ENCODE measurements around the gene DPP6.
"Not testable (repeated sequence)": the region's sequence is repeated elsewhere in the genome, so short reads cannot be mapped to it uniquely, and the experiment has no call there.

DPP6 gene

DNA sequence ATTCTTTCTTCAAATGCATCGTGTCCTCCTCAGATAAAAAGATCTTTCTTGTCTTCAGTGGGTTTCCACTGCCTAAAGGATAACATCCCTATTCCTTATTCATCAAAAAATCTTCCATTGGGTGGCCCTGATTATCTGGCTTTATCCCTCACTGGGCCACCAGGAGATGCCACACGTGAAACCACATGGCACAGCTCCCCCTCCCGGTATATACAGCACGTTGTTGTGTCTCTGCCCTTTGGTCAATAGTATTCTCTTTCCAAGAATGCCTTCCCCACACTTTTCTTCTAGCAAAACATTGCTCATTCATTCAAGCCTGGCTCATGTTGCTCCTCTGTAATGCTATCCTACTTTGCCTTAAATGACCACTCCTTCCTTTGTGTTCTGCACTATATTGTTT, 80.4 kb downstream of the DPP6 start:
- DNase-seq (ENCODE audit: low read depth); H3K4me3 ChIP-seq (ENCODE audit: low read depth, low read length): not testable (repeated sequence)

GRCh38 chr7:154133703-154134277, 81.6 kb downstream of the DPP6 start:
- DNase-seq (ENCODE audit: low read depth); H3K4me3 ChIP-seq (ENCODE audit: low read depth, low read length): not testable (repeated sequence)

DNA sequence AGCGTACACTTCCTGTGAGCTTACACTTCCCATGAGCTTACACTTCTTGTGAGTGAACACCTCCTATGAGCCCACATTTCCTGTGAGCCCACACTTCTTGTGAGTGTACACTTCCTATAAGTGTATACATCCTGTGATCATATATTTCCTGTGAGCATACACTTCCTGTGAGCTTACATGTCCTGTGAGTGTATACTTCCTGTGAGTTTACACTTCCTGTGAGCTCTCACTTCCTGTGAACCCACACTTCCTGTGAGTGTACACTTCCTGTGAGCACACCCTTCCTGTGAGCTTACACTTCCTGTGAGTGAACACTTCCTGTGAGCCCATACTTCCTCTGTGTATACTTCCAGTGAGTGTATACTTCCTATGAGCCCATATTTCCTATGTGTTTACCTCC, 82.5 kb downstream of the DPP6 start:
- H3K4me3 ChIP-seq (ENCODE audit: low read depth, low read length); DNase-seq (ENCODE audit: low read depth): not testable (repeated sequence)

DNA sequence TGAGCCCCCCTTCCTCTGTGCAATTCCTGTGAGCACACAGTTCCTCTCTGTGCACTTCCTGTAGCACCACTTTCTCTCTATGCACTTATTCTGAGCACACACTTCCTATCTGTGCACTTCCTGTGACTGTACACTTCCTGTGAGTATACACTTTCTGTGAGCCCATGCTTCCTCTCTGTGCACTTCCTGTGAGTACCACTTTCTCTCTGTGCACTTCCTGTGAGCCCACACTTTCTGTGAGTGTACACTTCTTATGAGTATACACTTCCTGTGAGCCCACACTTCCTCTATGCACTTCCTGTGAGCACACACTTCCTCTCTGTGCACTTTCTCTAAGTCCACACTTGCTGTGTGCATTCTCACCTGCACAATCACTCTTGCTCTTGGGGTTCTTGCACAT, 83.4 kb downstream of the DPP6 start:
- not testable (repeated sequence) for DNase-seq (ENCODE audit: low read depth); H3K4me3 ChIP-seq (ENCODE audit: low read depth, low read length)

GRCh38 chr7:154145922-154146706, 93.9 kb downstream of the DPP6 start:
- DNase-seq (ENCODE audit: low read depth); H3K4me3 ChIP-seq (ENCODE audit: low read depth, low read length): not testable (repeated sequence)

DNA sequence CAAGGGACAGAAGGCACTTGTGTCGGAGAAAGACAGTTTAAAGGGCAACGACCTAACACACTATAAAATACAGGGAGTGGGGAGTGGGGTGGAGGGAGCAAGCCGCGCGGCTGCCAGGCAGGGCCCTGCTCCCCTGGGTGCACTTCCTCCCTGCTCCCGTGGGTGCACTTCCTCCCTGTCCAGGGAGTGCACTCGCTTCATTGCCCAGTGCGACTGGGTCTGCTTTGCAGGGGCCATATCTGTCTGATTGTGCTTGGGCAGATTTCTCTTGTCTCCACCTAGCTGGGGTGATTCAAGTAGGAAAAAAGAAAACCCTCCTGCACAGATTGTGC, 94.5 kb downstream of the DPP6 start:
- H3K4me3 ChIP-seq (ENCODE audit: low read depth, low read length); DNase-seq (ENCODE audit: low read depth): not testable (repeated sequence)

- H3K4me3 ChIP-seq (ENCODE audit: low read depth, low read length); DNase-seq (ENCODE audit: low read depth): not testable (repeated sequence)
Observed at GRCh38 chr7:154148791-154149516, 96.8 kb downstream of the DPP6 start.

DNA sequence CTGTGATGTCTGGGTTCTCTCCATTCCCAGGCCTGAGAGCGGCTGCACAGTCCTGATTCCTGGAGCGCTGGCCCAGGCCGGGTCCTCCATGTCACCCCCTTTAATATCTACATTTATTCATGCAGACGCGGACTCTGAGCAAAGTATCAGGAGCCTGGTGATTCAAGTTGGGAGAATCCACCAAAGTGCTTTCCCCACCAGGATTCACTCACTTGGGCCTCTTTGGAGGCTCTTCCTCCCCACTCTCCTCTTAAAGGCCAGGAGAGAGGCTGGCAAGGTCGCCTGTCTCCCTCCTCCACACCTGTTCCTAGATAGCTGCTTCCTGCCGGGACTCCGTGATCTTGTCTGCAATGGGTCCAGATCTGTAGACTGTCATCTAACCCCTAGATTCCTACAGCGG, 98.5 kb downstream of the DPP6 start:
- DNase-seq (ENCODE audit: low read depth): not testable (repeated sequence)

GRCh38 chr7:154151306-154151705, 99.1 kb downstream of the DPP6 start:
- DNase-seq (ENCODE audit: low read depth); H3K4me3 ChIP-seq (ENCODE audit: low read depth, low read length): not testable (repeated sequence)

More for the DNA sequence above, 98.5 kb downstream of the DPP6 start:
- not testable (repeated sequence) for H3K4me3 ChIP-seq (ENCODE audit: low read depth, low read length)

DNA sequence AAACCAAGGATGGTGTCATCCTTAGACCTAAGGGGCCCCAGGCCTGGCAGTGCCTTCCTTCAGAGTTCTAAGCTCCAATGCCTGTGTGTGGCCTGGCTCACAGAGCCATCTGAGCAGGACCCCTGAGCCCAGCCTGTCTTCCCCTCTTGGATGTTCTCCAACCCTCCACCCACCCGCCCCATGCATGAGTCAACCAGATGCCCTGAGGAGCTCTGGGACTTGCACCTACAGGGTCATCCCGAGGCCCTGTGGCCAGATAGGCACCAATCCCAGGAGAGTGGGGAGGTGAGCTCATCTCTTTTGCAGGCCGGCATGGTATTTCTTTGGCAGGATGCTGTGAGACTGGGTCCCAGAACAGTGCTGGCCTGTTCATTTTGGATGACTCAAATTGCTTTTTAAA, 103.7 kb downstream of the DPP6 start:
- not testable (repeated sequence) for H3K4me3 ChIP-seq (ENCODE audit: low read depth, low read length); DNase-seq (ENCODE audit: low read depth)

- H3K4me3 ChIP-seq (ENCODE audit: low read depth, low read length); DNase-seq (ENCODE audit: low read depth): not testable (repeated sequence)
Observed at GRCh38 chr7:154162921-154163320, 110.7 kb downstream of the DPP6 start.

GRCh38 chr7:154163642-154164041, 111.4 kb downstream of the DPP6 start:
- not testable (repeated sequence) for H3K4me3 ChIP-seq (ENCODE audit: low read depth, low read length); DNase-seq (ENCODE audit: low read depth)

DNA sequence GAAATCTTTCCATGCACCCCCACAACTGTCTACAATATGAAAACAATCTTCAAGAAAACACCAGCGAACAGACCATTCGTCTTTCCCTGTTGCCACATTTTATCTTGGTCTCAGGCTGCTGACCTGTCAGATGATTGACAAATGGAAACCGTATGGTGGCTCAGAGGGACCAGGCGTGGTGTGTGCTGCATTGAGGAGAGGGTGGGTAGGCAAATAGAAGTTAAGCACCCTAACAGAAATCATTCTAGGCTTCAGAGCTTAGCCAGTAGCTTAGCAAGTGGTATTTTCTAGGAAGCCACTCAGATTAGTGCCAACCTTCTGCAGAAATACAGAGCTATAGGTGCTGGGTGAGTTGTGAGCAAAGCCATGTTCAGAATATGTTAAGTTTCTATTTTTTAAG, 114.9 kb downstream of the DPP6 start:
- no peak overlapping the region for H3K4me3 ChIP-seq (ENCODE audit: low read depth, low read length)
- TF ChIP-seq, protein P1, sequence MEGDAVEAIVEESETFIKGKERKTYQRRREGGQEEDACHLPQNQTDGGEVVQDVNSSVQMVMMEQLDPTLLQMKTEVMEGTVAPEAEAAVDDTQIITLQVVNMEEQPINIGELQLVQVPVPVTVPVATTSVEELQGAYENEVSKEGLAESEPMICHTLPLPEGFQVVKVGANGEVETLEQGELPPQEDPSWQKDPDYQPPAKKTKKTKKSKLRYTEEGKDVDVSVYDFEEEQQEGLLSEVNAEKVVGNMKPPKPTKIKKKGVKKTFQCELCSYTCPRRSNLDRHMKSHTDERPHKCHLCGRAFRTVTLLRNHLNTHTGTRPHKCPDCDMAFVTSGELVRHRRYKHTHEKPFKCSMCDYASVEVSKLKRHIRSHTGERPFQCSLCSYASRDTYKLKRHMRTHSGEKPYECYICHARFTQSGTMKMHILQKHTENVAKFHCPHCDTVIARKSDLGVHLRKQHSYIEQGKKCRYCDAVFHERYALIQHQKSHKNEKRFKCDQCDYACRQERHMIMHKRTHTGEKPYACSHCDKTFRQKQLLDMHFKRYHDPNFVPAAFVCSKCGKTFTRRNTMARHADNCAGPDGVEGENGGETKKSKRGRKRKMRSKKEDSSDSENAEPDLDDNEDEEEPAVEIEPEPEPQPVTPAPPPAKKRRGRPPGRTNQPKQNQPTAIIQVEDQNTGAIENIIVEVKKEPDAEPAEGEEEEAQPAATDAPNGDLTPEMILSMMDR (IDR thresholded peaks at IDR 0.05; ENCODE audit: control insufficient read depth, extremely low read depth, insufficient read depth): no peak
- no peak for DNase-seq (ENCODE audit: low read depth)

GRCh38 chr7:154167807-154168206, 115.6 kb downstream of the DPP6 start:
- TF ChIP-seq, protein P1 (IDR thresholded peaks at IDR 0.05; ENCODE audit: control insufficient read depth, extremely low read depth, insufficient read depth): no peak
- H3K4me3 ChIP-seq (ENCODE audit: low read depth, low read length): no peak overlapping the region
- DNase-seq (ENCODE audit: low read depth): no peak

Measured in LNCaP clone FGC (cell line).